Endothelial cell of umbilical vein (primary cell): ENCODE measurements around the gene LRIG1. TPM values are rescaled to one million over a fixed set of nuclear protein-coding genes. Genes with fewer than 3 reads are reported as not detected.

Source experiments
- BruUV-seq: library from RNA; stranded (reverse); fragments of 400-500 nt; replicated peaks from 2 replicates; lab custom pipeline; 2021; lab: Mats Ljungman, UMichigan
- CTCF ChIA-PET: fragments of 300-600, 350-600 bp; sonication (Branson Sonifier 250); formaldehyde crosslinking; loops from one replicate; lab custom pipeline; 2021; ENCODE audit warnings: antibody characterized with exemption, inconsistent platforms; lab: Charles Lee
- POLR2A ChIA-PET: fragments of 300-600, 350-600 bp; sonication (Branson Sonifier 250); formaldehyde crosslinking; loops from one replicate; lab custom pipeline; 2021; ENCODE audit warnings: antibody characterized with exemption, inconsistent platforms; lab: Charles Lee
- DNase-seq: peaks from one replicate; pipeline ENCODE4 v3.0.0-alpha.2; 2011; ENCODE audit warnings: low read depth, low spot score
- FAIRE-seq: peaks from 2 replicates; lab custom pipeline; 2011; peaks lifted over from hg19 to GRCh38; lab: Jason Lieb, UNC
- H2AFZ ChIP-seq: 2 replicates; pipeline ENCODE4 v1.6.0; 2012; ENCODE audit warnings: low read depth, low read length, control low read depth, inconsistent platforms
- H3K27ac ChIP-seq: 2 replicates; pipeline ENCODE4 v1.5.1; 2011; ENCODE audit warnings: low read depth, mild to moderate bottlenecking, control low read depth, low read length, moderate library complexity; ENCODE audit not compliant: insufficient read depth
- H3K27me3 ChIP-seq, 2 experiments: 2 replicates each; pipeline versions ENCODE4 v1.6.0 to v1.6.1; 2011; ENCODE audit warnings: low read length in 2 of 2, mixed read lengths in 1 of 2; ENCODE audit not compliant: control insufficient read depth in 2 of 2, insufficient read depth in 2 of 2
- H3K36me3 ChIP-seq, 2 experiments: 2 replicates in 1 of 2; 3 replicates in 1 of 2; pipeline ENCODE4 v1.5.1; 2011; ENCODE audit warnings: low read length in 2 of 2, mild to moderate bottlenecking in 1 of 2, moderate library complexity in 1 of 2; ENCODE audit not compliant: control insufficient read depth in 2 of 2, insufficient read depth in 2 of 2; ENCODE audit errors: extremely low read depth in 1 of 2
- H3K4me1 ChIP-seq: 3 replicates; pipeline ENCODE4 v1.5.1; 2011; ENCODE audit warnings: mild to moderate bottlenecking, low read length; ENCODE audit not compliant: control insufficient read depth, insufficient read depth; ENCODE audit errors: extremely low read depth
- H3K4me2 ChIP-seq: 2 replicates; pipeline ENCODE4 v1.6.1; 2011; ENCODE audit warnings: low read length, control low read depth, mixed read lengths; ENCODE audit not compliant: insufficient read depth
- H3K4me3 ChIP-seq, 3 experiments: fragments of 200-600 bp in 1 of 3; sonication (generic), shearing (Covaris generic) in 1 of 3; replicated peaks in 1 of 3; 2 replicates each; pipeline ENCODE4 v1.5.1; 2011 to 2016; ENCODE audit warnings: control low read depth in 3 of 3, low read length in 3 of 3, mild to moderate bottlenecking in 2 of 3, inconsistent platforms in 1 of 3, low read depth in 1 of 3, moderate library complexity in 1 of 3; ENCODE audit not compliant: insufficient read depth in 1 of 3
- H3K79me2 ChIP-seq: 2 replicates; pipeline ENCODE4 v1.6.0; 2012; ENCODE audit warnings: low read length, inconsistent platforms; ENCODE audit not compliant: control insufficient read depth, insufficient read depth
- H3K9ac ChIP-seq: replicated peaks from 2 replicates; pipeline ENCODE3; 2011; ENCODE audit warnings: low read length, control low read depth; ENCODE audit not compliant: insufficient read depth; ENCODE audit errors: extremely low read depth
- H3K9me1 ChIP-seq: replicated peaks from 3 replicates; pipeline ENCODE4 v1.6.0; 2011; ENCODE audit warnings: mild to moderate bottlenecking, low read length; ENCODE audit not compliant: control insufficient read depth, insufficient read depth; ENCODE audit errors: extremely low read depth
- H3K9me3 ChIP-seq: replicated peaks from 2 replicates; pipeline ENCODE4 v1.5.1; 2012; ENCODE audit warnings: low read length, inconsistent platforms; ENCODE audit not compliant: control insufficient read depth, insufficient read depth
- H4K20me1 ChIP-seq: replicated peaks from 2 replicates; pipeline ENCODE3; 2011; ENCODE audit warnings: mild to moderate bottlenecking, low read length; ENCODE audit not compliant: control insufficient read depth, insufficient read depth; ENCODE audit errors: extremely low read depth
- CTCF ChIP-seq, 2 donors: IDR thresholded peaks; 1 replicate in 1 of 2; 2 replicates in 1 of 2; pipeline ENCODE4 v1.5.1; 2011; ENCODE audit warnings: low read length in 2 of 2, mild to moderate bottlenecking in 2 of 2, moderate library complexity in 2 of 2, control low read depth in 1 of 2, inconsistent platforms in 1 of 2, low read depth in 1 of 2; ENCODE audit not compliant: insufficient read depth in 1 of 2; ENCODE audit errors: extremely low read depth in 1 of 2
- EZH2 ChIP-seq: IDR thresholded peaks from 2 replicates; pipeline ENCODE4 v1.6.1; 2012; ENCODE audit warnings: borderline replicate concordance, low read depth, mild to moderate bottlenecking, moderate library complexity, low read length, inconsistent platforms; ENCODE audit not compliant: severe bottlenecking
- FOS ChIP-seq: IDR thresholded peaks from 2 replicates; pipeline ENCODE4 v1.6.1; 2011; ENCODE audit warnings: mild to moderate bottlenecking, low read length, moderate library complexity, borderline replicate concordance; ENCODE audit not compliant: insufficient read depth
- GATA2 ChIP-seq: IDR thresholded peaks from 2 replicates; pipeline ENCODE4 v1.7.0; 2011; ENCODE audit warnings: low read depth, mild to moderate bottlenecking, moderate library complexity, mixed read lengths, low read length; ENCODE audit not compliant: insufficient read length, insufficient read depth
- JUN ChIP-seq: IDR thresholded peaks from 2 replicates; pipeline ENCODE4 v1.6.1; 2011; ENCODE audit warnings: borderline replicate concordance, low read depth; ENCODE audit not compliant: insufficient read length, insufficient read depth
- MAX ChIP-seq: IDR thresholded peaks from 2 replicates; pipeline ENCODE4 v1.6.1; 2011; ENCODE audit not compliant: insufficient read depth, insufficient read length
- MYC ChIP-seq: IDR thresholded peaks from one replicate; pipeline ENCODE4 v1.6.1; 2011; ENCODE audit warnings: mild to moderate bottlenecking, low read depth, low read length
- POLR2A ChIP-seq: IDR thresholded peaks from 2 replicates; pipeline ENCODE4 v1.6.1; 2012; ENCODE audit warnings: low read depth, mild to moderate bottlenecking, control low read depth, low read length
- POLR2AphosphoS5 ChIP-seq: IDR thresholded peaks from 2 replicates; pipeline ENCODE4 v1.6.1; 2012; ENCODE audit warnings: low read depth, mild to moderate bottlenecking, control low read depth, low read length, moderate library complexity; ENCODE audit not compliant: insufficient read depth
- dilution Hi-C: fragments of 300-500 bp; cut with MboI; formaldehyde crosslinking; loops from one replicate; pipeline ENCODE4 v1.15.0; 2019; ENCODE audit warnings: low sequenced_read_pairs; ENCODE audit not compliant: extremely low pct_ligation_motif_present
- intact Hi-C: fragments of 100-400 bp; cut with micrococcal nuclease; formaldehyde crosslinking; loops from one replicate; pipeline ENCODE4 v1.10.0; 2022
- polyA plus RNA-seq, 4 experiments: library from polyadenylated mRNA; depleted of rRNA in 3 of 4; stranded (reverse) in 3 of 4; unstranded in 1 of 4; fragments of >200 nt; gene quantifications; 2 replicates each; pipeline versions ENCODE4 v1.2.1 to v1.2.3, GENCODE V29; 2011 to 2012; ENCODE audit warnings: missing spikeins in 1 of 4
- total RNA-seq: library from RNA; stranded (reverse); gene quantifications from 2 replicates; pipeline ENCODE4 v1.2.3, GENCODE V29; 2021

The LRIG1 gene
- total and polyA plus RNA-seq, 2 donors (not counting 3 experiments of a cell fraction or from before 2014, with no cell fraction given): 50.3 to 52.2 TPM

- Histone ChIP-seq H2AFZ (no peak overlapping the region), H3K36me3 (peaks cover 8 to 23% of the 10 kb centered on the region in 2 experiments), H3K4me1 (peaks cover 28% of the 10 kb centered on the region), H3K79me2 (no peaks in the 10 kb centered on the region), H4K20me1 (no peaks in the 10 kb centered on the region), H3K9ac (no peak overlapping the region), H3K27ac (no peak overlapping the region), H3K4me3 (no peak overlapping the region), H3K9me1 (no peaks in the 10 kb centered on the region), H3K27me3 (no peaks in the 10 kb centered on the region), H3K9me3 (no peaks in the 10 kb centered on the region), H3K4me2 (no peak overlapping the region)
- POLR2A ChIA-PET: no interaction called here
- no peak for DNase-seq
- dilution Hi-C loops: loop anchor here (25.0 kb wide), 1 partner anchor 419 kb away; no protein-coding TSS in a partner anchor
- no peak for TF ChIP-seq MYC
- TF ChIP-seq GATA2: no peak
- no peak for TF ChIP-seq POLR2AphosphoS5
- TF ChIP-seq JUN: no peak
- TF ChIP-seq FOS: no peak
- TF ChIP-seq EZH2: no peak
- TF ChIP-seq CTCF (IDR thresholded peaks at IDR 0.05; ENCODE audit: extremely low read depth in 1 of 2, insufficient read depth in 1 of 2, low read depth in 1 of 2, low read length in 2 of 2): no peak
- TF ChIP-seq MAX: no peak
- TF ChIP-seq POLR2A: no peak
- CTCF ChIA-PET: interaction anchor here (2.7 to 4.0 kb wide), 3 partner anchors 15 to 115 kb away, joined by 20 to 26 read pairs (median 25); no protein-coding TSS in a partner anchor
- no TSS peak for BruUV-seq
- FAIRE-seq: peak; percentile 21
- intact Hi-C loops: loop anchor here (5.0 kb wide), 1 partner anchor 116 kb away; no protein-coding TSS in a partner anchor
Measured at GRCh38 chr3:66392966-66393332, 107.9 kb downstream of the LRIG1 start.
